Measurements from ENCODE around the gene OTUD4.

The OTUD4 gene

DNA sequence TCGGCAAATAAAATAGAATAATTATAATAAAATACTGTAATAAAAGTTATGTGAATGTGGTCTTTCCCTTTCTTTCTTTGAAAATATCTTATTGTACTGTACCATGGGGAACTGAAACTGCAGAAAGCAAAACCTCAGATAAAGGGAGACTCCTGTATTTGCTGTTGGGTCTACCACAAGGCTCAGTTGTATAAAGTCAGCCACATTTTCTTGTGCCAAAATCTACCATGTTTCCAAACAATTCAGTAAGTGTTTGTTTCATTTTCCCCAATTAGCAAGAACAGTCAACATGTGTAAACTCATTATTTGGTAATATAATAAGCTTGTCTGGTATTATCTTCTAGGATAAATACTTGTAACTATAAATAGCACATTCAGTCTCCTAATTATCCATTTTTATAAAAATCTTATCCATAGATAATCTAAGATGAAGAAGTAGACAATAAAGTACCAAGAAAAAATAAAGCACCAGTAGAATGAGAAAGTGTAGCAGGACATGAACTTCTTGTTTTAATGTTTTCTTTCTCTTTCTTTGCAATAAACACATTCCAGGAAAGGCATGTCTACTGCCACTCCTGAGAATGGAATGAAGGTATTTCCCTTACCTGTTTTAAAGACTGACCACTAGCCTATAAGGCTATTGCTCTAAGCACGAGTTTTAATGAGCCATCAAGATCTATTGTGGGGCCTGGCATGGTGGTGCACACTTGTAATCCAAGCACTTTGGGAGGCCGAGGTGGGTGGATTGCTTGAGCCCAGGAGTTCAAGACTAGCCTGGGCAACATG is 15.0 kb upstream of the OTUD4 start:
- peak; percentile 49 for DNase-seq (ENCODE audit: low spot score)
- in situ Hi-C loops (cut with MboI; ENCODE audit: low sequenced_read_pairs, unreplicated experiment) = no loop called here
- TF ChIP-seq, protein P1, sequence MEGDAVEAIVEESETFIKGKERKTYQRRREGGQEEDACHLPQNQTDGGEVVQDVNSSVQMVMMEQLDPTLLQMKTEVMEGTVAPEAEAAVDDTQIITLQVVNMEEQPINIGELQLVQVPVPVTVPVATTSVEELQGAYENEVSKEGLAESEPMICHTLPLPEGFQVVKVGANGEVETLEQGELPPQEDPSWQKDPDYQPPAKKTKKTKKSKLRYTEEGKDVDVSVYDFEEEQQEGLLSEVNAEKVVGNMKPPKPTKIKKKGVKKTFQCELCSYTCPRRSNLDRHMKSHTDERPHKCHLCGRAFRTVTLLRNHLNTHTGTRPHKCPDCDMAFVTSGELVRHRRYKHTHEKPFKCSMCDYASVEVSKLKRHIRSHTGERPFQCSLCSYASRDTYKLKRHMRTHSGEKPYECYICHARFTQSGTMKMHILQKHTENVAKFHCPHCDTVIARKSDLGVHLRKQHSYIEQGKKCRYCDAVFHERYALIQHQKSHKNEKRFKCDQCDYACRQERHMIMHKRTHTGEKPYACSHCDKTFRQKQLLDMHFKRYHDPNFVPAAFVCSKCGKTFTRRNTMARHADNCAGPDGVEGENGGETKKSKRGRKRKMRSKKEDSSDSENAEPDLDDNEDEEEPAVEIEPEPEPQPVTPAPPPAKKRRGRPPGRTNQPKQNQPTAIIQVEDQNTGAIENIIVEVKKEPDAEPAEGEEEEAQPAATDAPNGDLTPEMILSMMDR (IDR thresholded peaks at IDR 0.05; ENCODE audit: borderline replicate concordance, control extremely low read depth, extremely low read depth, insufficient read depth, missing control alignments) = no peak

DNA sequence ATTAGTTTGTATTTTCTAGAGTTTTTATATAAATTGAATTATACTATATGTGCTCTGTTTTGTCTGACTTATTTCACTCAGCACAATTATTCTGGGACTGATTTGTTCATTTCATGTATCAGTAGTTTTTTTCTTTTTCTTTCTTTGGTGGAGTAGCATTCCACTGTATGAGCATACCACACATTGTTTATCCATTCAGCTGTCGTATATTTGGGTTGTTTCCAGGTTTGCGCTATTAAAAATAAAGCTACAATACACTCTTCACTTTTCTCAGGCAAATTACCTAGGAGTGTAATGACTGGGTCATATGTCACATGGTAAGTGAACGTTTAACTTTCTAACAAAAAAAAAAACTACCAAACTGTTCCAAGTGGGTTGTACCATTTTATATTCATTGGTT is 9.6 kb upstream of the OTUD4 start:
- in situ Hi-C loops (cut with MboI; ENCODE audit: low sequenced_read_pairs, unreplicated experiment) = no loop called here
- no peak for DNase-seq (ENCODE audit: low spot score)
- TF ChIP-seq, protein P1 (IDR thresholded peaks at IDR 0.05; ENCODE audit: borderline replicate concordance, control extremely low read depth, extremely low read depth, insufficient read depth, missing control alignments) = no peak

DNA sequence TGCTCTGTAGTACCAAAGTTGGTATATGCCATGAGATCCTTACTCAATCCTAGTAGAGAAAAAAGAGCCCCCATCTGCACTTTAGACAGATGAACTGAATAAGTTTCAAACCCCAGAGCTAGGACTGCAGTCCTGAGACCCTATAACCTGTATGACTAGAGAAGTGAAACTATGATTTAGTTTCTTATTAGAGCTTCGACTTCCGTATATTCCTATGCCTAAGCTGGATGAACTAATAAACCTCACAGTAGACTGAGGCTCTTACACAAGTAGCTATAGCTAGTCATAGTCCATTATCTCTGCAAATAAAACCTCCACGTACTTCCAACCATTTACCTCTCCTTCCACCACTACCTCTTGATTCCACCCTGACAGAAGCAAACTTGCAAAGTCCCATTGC is 6.3 kb upstream of the OTUD4 start:
- in situ Hi-C loops (cut with MboI; ENCODE audit: low sequenced_read_pairs, unreplicated experiment) = no loop called here
- DNase-seq (ENCODE audit: low spot score) = peak; percentile 46

DNA sequence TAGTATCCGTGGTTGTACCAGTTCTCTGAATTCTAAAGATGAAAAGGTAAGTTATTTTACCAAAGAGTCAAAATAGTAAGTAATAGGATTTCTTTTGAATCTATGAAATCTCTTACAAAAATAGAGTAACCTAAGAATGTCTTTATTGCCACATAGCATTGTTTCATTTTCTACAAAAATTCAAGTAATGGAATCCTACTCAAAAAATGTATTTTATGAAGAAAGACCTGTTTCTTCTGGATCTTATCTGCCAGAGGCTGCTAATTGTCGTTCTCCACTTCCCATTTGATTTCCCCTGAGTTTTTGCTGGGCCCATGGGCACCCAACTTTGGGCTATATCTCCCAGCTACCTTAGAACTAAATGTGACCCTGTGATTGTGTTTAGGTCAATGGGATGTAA is 3.2 kb upstream of the OTUD4 start:
- no peak for DNase-seq (ENCODE audit: low spot score)
- in situ Hi-C loops (cut with MboI; ENCODE audit: low sequenced_read_pairs, unreplicated experiment) = no loop called here
- TF ChIP-seq, protein P1 (IDR thresholded peaks at IDR 0.05; ENCODE audit: borderline replicate concordance, control extremely low read depth, extremely low read depth, insufficient read depth, missing control alignments) = no peak

More for the DNA sequence above, 6.3 kb upstream of the OTUD4 start:
- TF ChIP-seq, protein P1 (IDR thresholded peaks at IDR 0.05; ENCODE audit: borderline replicate concordance, control extremely low read depth, extremely low read depth, insufficient read depth, missing control alignments) = no peak

DNA sequence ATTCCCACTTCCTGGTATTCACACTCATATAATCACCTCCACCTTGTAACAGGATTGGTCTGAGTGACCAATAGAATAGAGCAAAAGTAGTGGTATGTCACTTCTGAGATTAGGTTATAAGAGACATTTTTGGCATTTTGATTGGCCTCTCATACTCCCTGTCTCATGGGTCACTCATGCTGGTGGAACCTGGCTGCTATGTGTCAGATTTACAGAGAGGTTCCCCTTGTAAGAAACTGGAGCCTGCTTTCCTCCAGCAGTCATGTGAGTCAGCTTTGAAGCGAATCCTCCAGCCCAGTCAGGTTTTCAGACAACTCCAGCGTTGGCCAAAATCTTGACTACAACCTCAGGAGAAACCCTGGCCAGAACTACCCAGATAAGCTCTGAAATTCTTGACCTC is 2.6 kb upstream of the OTUD4 start:
- in situ Hi-C loops (cut with MboI; ENCODE audit: low sequenced_read_pairs, unreplicated experiment) = no loop called here
- TF ChIP-seq, protein P1 (IDR thresholded peaks at IDR 0.05; ENCODE audit: borderline replicate concordance, control extremely low read depth, extremely low read depth, insufficient read depth, missing control alignments) = no peak
- DNase-seq (ENCODE audit: low spot score) = no peak

DNA sequence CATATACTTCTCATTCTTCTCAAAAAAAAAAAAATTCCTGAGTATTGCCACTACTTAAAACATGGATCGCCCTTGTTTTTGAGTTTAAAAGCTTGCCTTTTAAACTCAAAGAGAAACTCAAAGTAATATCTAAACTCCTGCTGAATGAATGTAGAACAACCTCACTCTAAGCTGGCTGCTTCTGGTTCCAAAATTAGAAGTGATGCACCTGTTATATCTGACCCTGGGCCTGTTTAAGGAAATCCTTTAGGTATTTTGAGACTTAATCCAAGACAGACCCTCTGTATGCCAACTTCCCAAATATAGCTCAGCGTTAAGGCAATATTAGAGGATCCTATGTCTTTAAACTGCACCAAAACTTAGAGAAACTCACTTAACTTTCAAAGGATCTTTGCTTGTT is 1.8 kb upstream of the OTUD4 start:
- peak; percentile 31 for DNase-seq (ENCODE audit: low spot score)
- TF ChIP-seq, protein P1 (IDR thresholded peaks at IDR 0.05; ENCODE audit: borderline replicate concordance, control extremely low read depth, extremely low read depth, insufficient read depth, missing control alignments) = no peak
- in situ Hi-C loops (cut with MboI; ENCODE audit: low sequenced_read_pairs, unreplicated experiment) = no loop called here

All from GM13976 (cell line).